Natural killer cell (primary cell): ENCODE measurements around the gene RALGPS2. TPM values are rescaled to one million over a fixed set of nuclear protein-coding genes. Genes with fewer than 3 reads are reported as not detected.

Experiments used
- ATAC-seq, 3 donors: fragments of 150-1000 bp in 2 of 3; fragments of 200-7000 bp in 1 of 3; cut with Tn5 transposase; 1 replicate in 1 of 3; 2 replicates in 2 of 3; pipeline ENCODE4 v1.10.0; 2021; ENCODE audit warnings: mild to moderate bottlenecking in 2 of 3, moderate library complexity in 2 of 3
- DNase-seq, 2 donors: peaks; one replicate each; pipeline versions ENCODE4 v3.0.0 to v3.0.0-alpha.2; 2013 to 2021; ENCODE audit warnings: mixed read lengths in 1 of 2
- H3K27ac ChIP-seq: one replicate; pipeline ENCODE4 v1.5.1; 2013; ENCODE audit warnings: mild to moderate bottlenecking, low read length
- H3K27me3 ChIP-seq: one replicate; pipeline ENCODE4 v1.6.1; 2013; ENCODE audit warnings: low read length; ENCODE audit not compliant: control insufficient read depth, insufficient read depth
- H3K36me3 ChIP-seq: one replicate; pipeline ENCODE4 v1.6.1; 2013; ENCODE audit warnings: low read length; ENCODE audit not compliant: control insufficient read depth, insufficient read depth
- H3K4me1 ChIP-seq: one replicate; pipeline ENCODE4 v1.6.1; 2013; ENCODE audit warnings: low read length; ENCODE audit not compliant: control insufficient read depth, insufficient read depth
- H3K4me3 ChIP-seq: one replicate; pipeline ENCODE4 v1.5.1; 2013; ENCODE audit warnings: low read length
- H3K9me3 ChIP-seq: one replicate; pipeline ENCODE4 v1.6.1; 2013; ENCODE audit warnings: low read length; ENCODE audit not compliant: control insufficient read depth, insufficient read depth
- H3K27ac Mint-ChIP-seq, 2 donors: one replicate each; pipeline ENCODE4 v1.8.0; 2022; ENCODE audit warnings: mild to moderate bottlenecking in 2 of 2, mixed read lengths in 2 of 2, moderate library complexity in 1 of 2
- H3K27me3 Mint-ChIP-seq, 2 donors: one replicate each; pipeline ENCODE4 v1.8.0; 2022; ENCODE audit warnings: low read depth in 2 of 2, mixed read lengths in 2 of 2
- H3K36me3 Mint-ChIP-seq: one replicate; pipeline ENCODE4 v1.8.0; 2022; ENCODE audit warnings: mixed read lengths
- H3K4me1 Mint-ChIP-seq, 2 donors: one replicate each; pipeline ENCODE4 v1.8.0; 2022; ENCODE audit warnings: mixed read lengths in 2 of 2
- H3K4me3 Mint-ChIP-seq: one replicate; pipeline ENCODE4 v1.8.0; 2022; ENCODE audit warnings: mild to moderate bottlenecking, moderate library complexity, mixed read lengths
- H3K9me3 Mint-ChIP-seq, 2 donors: one replicate each; pipeline ENCODE4 v1.8.0; 2022; ENCODE audit warnings: mixed read lengths in 2 of 2
- WGBS: methylation state at CpG from one replicate; pipeline ENCODE4 v1.1.7; 2013; ENCODE audit warnings: missing lambda C conversion rate; ENCODE audit not compliant: insufficient coverage; 5-methylcytosine and 5-hydroxymethylcytosine counted together
- intact Hi-C: fragments of 100-400 bp; cut with micrococcal nuclease; formaldehyde crosslinking; loops from one replicate; pipeline ENCODE4 v1.14.2; 2022
- total RNA-seq, 4 donors: library from RNA; stranded (reverse); fragments of 120-200 nt in 1 of 4; gene quantifications; one replicate each; pipeline versions ENCODE4 v1.2.3 to v1.2.4, GENCODE V29; 2013 to 2022
- TF ChIP-seq, protein P1 (sequence below): fragments of 200-600 bp; IDR thresholded peaks from one replicate; pipeline ENCODE4 v1.8.0; 2022; ENCODE audit warnings: antibody characterized with exemption

Gene RALGPS2
- total RNA-seq, 3 donors from 2014 or later (not counting 1 experiment from before 2014, with no cell fraction given): 11.1 to 12.4 (median 11.8) TPM

GRCh38 chr1:178797590-178797989, 72.5 kb downstream of the RALGPS2 start:
- H3K36me3 Mint-ChIP-seq: no peaks in the 10 kb centered on the region
- Histone ChIP-seq H3K4me1 (no peaks in the 10 kb centered on the region), H3K27ac (no peak overlapping the region), H3K27me3 (no peaks in the 10 kb centered on the region), H3K4me3 (no peak overlapping the region), H3K9me3 (no peaks in the 10 kb centered on the region), H3K36me3 (no peaks in the 10 kb centered on the region)
- ATAC-seq: no peak
- peaks cover 0 to 4% of the 10 kb centered on the region in 2 donors for H3K4me1 Mint-ChIP-seq
- no peak for DNase-seq
- 100% methylated on average over 1 of the region's 2 CpGs for WGBS
- H3K27ac Mint-ChIP-seq: no peak overlapping the region
- H3K4me3 Mint-ChIP-seq: no peak overlapping the region
- intact Hi-C loops: no loop called here
- no peaks in the 10 kb centered on the region for H3K9me3 Mint-ChIP-seq
- no peaks in the 10 kb centered on the region for H3K27me3 Mint-ChIP-seq
- TF ChIP-seq, protein P1, sequence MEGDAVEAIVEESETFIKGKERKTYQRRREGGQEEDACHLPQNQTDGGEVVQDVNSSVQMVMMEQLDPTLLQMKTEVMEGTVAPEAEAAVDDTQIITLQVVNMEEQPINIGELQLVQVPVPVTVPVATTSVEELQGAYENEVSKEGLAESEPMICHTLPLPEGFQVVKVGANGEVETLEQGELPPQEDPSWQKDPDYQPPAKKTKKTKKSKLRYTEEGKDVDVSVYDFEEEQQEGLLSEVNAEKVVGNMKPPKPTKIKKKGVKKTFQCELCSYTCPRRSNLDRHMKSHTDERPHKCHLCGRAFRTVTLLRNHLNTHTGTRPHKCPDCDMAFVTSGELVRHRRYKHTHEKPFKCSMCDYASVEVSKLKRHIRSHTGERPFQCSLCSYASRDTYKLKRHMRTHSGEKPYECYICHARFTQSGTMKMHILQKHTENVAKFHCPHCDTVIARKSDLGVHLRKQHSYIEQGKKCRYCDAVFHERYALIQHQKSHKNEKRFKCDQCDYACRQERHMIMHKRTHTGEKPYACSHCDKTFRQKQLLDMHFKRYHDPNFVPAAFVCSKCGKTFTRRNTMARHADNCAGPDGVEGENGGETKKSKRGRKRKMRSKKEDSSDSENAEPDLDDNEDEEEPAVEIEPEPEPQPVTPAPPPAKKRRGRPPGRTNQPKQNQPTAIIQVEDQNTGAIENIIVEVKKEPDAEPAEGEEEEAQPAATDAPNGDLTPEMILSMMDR: no peak

DNA sequence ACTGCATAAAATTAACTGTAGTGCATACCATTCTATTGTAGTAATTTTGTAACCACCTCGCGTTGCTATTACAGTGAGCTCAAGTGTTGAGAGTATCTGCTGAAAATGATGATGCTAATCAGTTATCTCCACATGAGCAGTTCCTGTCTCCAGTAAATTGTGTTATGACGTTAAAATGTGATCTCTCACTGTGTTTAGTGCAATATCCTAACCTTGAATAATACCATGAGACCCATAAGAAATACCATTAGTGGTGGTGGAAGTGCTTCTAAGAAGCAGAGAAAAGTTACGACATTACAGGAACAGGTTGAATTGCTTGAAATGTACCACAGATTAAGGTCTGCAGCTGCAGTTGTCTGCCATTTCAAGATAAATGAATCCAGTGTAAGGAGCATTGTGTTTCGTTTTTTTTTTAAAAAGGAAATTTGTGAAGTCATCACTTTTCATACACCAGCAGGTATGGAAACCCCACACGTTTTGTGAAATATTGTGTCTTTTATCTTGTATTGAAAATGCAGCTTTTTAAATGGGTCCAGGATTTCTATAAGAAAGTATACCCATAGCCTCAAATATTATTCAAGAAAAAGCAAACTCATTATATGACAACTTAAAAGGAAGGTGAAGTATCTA, 73.3 kb downstream of the RALGPS2 start:
- Histone ChIP-seq H3K4me3 (no peak overlapping the region), H3K4me1 (no peaks in the 10 kb centered on the region), H3K27ac (no peak overlapping the region), H3K9me3 (no peaks in the 10 kb centered on the region), H3K36me3 (no peaks in the 10 kb centered on the region), H3K27me3 (no peaks in the 10 kb centered on the region)
- peak in 1 of 3 donors; percentile 21 for ATAC-seq
- H3K27me3 Mint-ChIP-seq: no peaks in the 10 kb centered on the region
- no peaks in the 10 kb centered on the region for H3K9me3 Mint-ChIP-seq
- no peaks in the 10 kb centered on the region for H3K36me3 Mint-ChIP-seq
- WGBS: 89% methylated on average over 4 of the region's 6 CpGs
- peaks cover 0 to 4% of the 10 kb centered on the region in 2 donors for H3K4me1 Mint-ChIP-seq
- intact Hi-C loops: no loop called here
- H3K4me3 Mint-ChIP-seq: no peak overlapping the region
- TF ChIP-seq, protein P1: no peak
- no peak for DNase-seq
- no peak overlapping the region for H3K27ac Mint-ChIP-seq

DNA sequence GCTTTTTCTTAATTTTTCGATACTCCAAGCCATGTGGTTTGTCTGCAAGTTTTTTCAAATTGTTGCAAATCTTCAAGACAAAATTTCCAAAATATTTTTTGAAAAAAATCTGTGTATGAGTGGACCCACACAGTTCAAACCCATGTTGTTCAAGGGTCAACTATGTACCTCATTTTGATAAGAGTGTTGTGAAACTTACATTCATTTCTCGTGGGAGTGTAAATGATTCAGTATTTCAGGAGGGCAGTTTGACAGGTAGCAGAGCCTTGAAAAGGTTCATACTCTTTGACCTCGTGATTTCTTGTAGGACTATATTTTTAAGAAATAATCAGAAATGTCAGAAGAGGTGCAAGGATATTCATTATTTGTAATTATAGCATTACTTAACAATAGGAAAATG, 77.8 kb downstream of the RALGPS2 start:
- Mint-ChIP-seq H3K27me3 (no peaks in the 10 kb centered on the region), H3K4me1 (no peaks in the 10 kb centered on the region), H3K36me3 (peaks cover 7% of the 10 kb centered on the region), H3K27ac (no peak overlapping the region), H3K9me3 (no peaks in the 10 kb centered on the region), H3K4me3 (no peak overlapping the region)
- H3K27me3 ChIP-seq: no peaks in the 10 kb centered on the region
- DNase-seq (no peak), ATAC-seq (no peak)
- TF ChIP-seq, protein P1: no peak
- no peaks in the 10 kb centered on the region for H3K36me3 ChIP-seq
- no peaks in the 10 kb centered on the region for H3K9me3 ChIP-seq
- intact Hi-C loops: no loop called here
- no peak overlapping the region for H3K27ac ChIP-seq
- H3K4me1 ChIP-seq: no peaks in the 10 kb centered on the region
- 96% methylated on average over 1 of the region's 3 CpGs for WGBS
- H3K4me3 ChIP-seq: no peak overlapping the region
